GM18868 (cell line): ENCODE data around the gene FLAD1.

ENCODE experiments used
- ATAC-seq: cut with Tn5 transposase; IDR thresholded peaks from one replicate; pipeline ENCODE4 v1.9.1; 2021; ENCODE audit warnings: mild to moderate bottlenecking, moderate library complexity; ENCODE audit not compliant: unreplicated experiment

Gene FLAD1

DNA sequence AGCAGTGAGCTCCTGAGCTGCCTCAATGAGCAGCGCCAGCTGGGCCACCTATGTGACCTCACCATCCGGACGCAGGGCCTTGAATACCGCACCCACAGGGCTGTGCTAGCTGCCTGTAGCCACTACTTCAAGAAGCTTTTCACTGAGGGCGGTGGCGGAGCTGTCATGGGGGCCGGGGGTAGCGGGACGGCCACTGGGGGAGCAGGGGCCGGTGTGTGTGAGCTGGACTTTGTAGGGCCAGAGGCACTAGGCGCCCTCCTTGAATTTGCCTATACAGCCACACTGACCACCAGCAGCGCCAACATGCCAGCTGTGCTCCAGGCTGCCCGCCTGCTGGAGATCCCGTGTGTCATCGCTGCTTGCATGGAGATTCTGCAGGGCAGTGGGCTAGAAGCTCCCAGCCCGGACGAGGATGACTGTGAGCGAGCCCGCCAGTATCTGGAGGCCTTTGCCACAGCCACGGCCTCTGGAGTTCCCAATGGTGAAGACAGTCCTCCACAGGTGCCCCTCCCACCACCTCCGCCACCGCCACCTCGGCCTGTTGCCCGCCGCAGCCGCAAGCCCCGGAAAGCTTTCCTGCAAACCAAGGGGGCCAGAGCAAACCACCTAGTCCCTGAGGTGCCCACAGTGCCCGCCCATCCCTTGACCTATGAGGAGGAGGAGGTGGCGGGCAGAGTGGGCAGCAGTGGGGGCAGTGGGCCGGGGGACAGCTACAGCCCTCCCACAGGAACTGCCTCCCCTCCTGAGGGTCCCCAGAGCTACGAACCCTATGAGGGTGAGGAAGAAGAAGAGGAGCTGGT is 31.8 kb downstream of the FLAD1 start:
- ATAC-seq, result no peak

DNA sequence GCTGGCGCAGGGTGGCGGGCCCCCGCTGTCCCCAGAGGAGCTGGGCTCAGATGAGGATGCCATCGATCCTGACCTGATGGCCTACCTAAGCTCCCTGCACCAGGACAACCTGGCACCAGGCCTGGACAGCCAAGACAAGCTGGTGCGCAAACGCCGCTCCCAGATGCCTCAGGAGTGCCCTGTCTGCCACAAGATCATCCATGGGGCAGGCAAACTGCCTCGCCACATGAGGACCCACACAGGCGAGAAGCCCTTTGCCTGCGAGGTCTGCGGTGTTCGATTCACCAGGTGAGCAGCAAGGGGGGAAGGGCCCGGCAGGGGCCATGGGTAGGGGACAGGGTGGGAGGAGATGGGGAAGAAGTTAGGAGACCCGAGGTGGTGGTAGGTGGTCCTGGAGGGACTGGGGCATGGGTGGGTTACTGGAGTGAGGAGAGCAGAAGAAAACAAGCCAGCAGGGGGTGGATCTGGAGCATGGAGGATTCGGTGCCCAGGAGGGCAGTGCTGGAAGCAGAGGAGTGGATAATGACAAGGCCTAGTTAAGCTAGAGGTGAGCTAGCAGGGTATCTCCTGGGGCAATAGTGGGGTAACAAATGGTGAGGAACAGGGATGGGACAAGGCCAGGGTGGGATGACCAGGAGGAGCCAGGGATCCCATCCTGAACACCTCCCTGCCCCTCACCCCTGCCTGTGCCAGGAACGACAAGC is 32.5 kb downstream of the FLAD1 start:
- no peak for ATAC-seq

DNA sequence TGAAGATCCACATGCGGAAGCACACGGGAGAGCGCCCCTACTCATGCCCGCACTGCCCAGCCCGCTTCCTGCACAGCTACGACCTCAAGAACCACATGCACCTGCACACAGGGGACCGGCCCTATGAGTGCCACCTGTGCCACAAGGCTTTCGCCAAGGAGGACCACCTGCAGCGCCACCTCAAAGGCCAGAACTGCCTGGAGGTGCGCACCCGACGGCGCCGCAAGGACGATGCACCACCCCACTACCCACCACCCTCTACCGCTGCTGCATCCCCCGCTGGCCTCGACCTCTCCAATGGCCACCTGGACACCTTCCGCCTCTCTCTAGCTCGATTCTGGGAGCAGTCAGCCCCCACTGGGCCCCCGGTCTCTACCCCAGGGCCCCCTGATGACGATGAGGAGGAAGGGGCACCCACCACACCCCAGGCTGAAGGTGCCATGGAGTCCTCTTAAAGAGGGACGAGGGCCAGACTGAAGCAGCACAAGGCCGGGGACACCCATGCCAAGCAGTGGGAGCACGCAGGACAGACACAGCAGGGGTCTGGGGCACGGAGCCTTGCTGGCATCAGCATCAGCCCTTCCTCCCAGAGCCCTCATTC is 33.2 kb downstream of the FLAD1 start:
- no peak for ATAC-seq

DNA sequence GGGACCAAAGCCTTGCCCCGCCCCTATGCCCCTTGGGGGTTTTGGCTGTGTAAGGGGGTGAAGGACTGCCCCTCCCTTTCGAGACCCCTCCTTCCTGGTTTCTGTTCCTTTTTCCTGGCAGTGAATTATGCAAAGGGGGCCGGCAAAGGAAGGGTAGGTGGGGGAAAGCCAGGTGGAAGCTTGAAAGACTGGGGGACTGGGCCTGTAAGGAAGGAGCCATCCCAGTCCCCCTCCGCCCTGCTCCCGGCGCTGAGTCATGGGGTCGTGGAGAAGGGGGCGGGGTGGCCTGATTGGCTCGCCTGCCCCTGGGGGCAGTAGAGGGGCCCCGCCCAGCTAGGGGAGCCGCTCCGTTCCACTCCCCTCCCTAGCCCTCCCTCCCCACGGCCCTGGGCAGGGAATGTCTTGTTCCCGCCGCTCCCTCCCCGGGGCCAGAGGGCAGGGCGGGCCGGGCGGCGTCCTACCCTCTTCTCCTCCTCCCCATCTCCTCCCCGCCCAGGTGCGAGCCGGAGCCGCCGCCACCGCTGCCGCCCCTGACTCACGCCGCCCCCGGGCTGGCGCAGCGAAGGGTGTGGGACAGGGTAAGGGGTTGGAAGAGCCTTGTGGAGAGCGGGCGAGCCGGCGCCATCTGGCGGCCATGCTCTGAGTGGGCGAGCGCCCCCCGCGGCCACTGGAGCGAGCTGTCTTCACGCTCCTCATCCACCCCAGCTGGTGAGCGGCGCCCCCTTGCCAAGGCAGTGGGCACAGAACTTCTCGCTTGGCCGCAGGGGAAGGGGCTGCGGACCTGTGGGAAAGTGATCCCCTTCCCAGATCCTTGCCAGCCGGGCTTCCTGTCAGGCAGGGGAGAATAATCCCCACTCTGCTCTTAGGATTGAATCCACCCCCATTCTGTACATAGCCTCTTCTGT is 34.1 kb downstream of the FLAD1 start:
- ATAC-seq, result peak; percentile 80

DNA sequence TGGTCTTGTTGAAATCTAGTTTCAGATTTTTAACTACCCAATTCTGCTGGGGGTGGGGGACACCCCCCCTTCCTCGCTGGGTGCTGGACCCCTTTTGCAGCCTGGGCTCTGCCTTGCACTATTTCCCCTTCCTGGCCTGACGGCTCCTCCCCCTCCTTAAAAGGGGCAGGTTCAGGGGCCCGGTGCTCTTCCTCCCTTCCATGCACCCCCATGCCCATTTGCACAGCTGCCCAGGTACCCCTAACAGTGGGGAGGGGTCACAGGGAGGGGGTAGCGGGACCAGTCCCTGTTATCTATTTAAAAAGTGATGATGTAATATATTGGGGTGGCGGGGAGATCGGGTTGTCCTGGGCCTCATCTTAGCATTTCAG is 34.8 kb downstream of the FLAD1 start:
- peak; percentile 8 for ATAC-seq

DNA sequence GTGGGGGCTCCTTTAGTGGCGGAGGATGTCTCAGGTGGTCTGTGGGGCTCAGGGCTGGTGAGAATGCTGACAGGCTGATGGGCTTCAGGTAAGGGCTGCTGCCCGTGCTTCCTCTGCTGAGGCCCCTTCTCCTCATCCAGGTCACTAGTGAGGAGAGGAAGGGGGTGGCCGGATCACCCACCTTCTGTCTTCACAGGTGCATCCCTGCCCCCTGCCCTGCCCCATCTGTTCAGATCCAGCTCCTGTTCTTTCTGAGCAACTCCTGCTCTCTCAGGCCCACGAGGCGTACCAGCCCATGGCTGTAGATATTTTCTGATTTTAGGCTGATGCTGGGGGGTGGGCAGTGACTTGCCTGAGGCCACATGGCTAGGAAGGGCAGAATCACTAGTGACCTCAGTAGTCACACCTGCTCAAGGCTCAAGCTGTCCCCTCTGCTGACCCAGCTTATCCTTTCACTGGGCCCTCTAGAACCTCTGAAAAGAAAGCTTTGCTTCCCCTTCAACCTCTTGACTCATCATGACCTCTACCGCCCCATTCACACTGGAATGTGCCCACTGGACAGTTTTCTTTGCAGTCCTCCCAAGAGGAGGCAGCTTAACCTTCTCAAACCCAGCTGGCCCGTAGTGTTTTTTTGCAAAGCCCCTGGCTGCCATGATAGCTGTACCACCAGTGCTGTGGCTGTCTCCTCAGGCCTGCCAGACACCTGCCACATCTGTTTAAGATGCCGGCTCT is 35.6 kb downstream of the FLAD1 start:
- no peak for ATAC-seq

DNA sequence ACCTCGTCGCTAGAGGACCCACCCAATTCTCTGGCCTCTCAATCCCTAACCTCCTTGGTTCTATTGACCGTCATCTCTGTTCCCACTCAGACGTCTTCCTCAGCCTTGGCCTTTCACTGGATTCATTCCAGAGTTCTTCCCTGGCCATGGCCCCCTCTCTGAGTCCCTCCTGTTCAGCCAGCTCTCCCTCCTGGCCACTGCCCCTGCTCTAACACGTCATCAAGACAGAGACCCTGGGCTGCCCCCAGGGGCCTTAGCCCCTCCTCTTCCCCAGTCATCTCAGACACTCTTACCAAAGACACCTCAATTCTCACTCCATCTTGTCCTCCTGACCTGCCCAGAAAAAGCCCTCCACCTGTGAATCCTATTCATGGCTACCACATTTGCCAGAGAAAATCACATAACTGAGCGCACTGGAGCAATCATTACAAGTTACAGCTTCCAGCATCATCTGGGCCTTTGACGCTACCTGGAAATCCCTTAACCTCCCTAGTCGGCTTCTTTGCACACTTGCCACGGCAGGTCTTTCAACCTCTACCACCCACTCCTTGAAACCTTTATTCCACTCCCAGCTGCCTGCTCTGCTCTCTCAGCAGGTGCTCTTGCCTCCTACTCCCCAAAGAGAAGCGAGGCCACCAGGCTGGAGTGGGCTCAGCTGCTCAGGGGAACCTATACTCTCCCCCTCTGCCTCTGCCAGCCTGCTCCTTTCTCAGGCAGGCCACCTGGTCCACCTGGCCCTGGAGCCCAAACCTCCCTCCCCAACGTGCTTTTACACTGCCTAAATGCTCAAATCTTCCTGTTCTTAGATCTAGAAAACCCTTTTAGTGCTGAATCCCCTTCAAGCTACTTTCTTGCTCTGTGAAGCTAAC is 36.5 kb downstream of the FLAD1 start:
- ATAC-seq, result no peak

DNA sequence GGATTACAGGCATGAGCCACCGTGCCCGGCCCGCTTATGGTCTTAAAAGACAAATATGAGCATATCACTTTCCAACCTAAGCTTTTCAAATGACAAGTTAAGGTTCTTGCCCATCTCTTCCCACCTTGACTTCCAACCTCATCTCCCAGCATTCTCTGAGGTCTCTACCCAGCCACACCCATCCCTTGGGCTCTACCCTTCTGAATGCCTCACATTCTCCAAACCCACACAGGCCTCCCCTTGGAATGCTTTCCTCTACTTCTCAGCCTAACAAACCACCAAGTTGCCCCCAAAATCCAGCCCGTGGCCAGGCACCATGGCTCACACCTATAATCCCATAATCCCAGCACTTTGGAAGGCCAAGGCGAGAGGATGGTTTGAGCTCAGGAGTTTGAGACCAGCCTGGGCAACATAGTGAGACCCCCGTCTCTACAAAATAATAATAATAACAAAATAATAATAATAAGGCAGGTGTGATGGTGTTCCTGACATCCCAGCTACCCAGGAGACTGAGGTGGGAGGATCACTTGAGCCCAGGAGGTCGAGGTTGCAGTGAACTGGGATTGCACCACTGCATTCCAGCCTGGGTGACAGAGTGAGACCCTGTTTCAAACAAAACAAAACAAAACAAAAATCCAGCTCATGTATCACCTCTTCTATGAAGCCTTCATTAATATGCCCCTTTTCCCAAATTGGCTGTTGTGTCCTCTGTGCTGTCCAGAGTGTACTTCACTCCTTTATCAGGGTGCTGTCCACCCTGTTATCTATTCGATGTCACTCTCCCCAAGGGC is 39.2 kb downstream of the FLAD1 start:
- no peak for ATAC-seq

DNA sequence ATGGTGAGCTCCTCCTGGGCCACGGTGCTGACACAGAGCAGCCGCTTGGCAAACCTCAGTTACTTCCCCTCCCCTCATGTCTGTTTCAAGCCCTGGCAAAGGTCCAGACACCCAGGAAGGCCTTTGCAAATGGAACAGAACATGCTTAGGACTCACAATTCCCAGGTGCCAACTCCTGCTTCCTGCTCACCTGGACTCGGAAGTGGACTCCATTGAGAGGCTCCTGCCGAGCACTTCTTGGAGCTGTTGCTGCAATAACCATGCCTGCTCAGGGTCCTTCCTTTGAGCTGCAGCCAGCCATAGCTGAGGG is 39.7 kb downstream of the FLAD1 start:
- no peak for ATAC-seq

DNA sequence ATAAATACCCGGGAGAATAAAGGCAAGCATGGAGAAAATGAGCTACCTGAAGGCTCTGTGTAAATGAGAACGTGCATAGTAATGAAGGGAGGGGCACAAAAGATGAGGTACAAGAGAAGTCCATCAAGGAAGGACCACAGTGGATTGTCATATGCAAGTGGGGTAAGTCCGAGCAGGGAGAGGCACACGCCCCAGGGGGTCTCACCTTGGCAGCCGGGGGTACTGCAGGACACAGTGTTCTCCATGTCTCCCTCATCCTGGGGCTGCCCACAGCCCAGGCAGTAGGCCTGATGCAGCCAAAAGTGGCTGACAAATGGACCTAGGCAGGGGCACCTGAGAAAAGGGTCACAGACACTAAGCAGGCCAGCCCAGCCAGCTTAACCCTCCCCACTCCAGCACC is 40.5 kb downstream of the FLAD1 start:
- ATAC-seq, result no peak

DNA sequence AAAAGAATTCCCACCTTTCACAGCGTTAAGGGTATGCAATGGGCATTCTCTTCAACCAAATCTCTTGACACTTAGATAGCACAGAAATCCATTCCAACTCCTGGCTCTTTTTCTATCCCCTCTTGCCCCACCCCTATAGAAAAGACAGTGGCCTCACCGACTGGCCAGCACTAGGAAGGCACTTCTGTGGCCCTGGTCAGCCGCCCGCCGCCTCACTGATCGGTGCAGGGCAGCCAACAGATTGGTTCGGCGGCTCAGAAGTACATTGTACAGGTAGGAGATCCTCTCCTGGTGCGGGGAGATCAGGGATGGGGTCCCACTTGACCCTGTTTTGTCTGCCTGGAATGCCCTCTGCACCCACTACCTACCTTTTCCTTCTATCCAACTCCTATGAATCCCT is 41.2 kb downstream of the FLAD1 start:
- no peak for ATAC-seq

DNA sequence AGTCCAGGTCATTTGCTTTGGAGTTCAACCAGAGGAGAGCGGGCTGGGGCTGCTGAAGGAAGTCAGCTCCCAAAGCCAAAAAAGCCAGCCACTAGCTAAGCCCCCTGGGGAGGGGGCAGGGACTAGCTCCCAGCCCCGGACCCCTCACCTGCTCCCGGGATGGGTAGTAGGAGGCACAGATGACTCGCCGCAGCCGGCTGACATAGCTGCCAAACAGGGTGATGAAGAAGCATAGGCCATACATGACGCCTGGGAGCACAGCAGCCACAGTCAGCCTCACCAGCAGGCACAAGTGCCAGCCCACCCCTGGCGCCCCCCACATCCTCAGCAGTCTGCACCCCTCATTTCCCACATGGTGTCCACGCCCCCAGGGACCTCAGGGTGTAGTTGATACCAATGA is 43.0 kb downstream of the FLAD1 start:
- ATAC-seq, result no peak

DNA sequence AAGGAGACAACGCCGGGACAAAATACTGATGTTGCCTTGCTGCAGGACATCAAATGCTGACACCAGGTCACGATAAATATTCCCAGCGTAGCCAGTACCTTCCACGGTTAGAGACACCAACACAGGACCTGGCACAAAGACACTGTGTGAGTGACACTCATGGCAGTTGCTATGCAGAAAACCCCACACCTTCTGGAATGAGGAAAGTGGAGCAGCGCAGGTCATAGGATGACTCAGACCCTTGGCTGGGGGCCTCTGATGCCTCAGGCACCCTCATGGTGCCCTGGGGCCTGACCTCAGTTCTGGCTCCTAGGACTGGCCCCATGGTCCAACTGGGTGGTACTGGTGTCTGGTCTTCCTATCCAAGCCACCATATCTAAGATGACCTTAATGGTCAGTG is 43.4 kb downstream of the FLAD1 start:
- no peak for ATAC-seq

DNA sequence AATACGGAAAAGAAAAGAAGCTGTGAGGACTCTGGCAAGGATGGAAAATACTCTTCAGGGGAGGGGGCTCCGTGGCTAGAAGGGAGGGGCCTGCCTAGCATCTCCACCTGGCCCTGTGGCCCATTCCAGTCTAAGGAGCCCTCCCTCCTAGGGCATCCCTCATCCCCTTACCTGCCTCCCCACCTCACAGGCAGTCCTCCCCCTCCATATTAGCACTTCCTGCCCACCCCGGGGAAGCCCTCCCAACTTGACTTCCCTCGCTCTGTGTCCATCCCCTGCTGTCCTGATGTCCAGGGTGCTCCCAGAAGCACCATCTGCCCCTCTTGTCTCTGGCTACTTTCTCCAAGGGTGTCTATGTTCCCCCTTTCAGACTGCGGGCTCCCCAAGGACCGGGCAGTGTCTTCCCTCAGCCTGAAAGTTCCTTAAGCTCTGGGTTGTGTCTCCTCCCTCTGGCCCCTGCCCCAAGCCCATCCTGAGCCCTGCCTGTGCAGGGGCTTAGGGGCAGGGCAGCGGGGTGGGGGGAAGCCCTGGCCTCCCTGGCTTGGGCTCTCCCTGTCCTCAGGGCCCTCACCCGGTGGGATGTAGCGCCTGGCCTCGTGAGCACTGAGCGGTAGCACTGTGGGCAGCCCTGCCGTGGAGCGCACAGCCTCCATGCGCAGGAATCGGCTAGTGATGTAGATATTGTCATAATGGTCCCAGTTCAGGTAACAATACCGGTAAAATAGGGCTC is 46.5 kb downstream of the FLAD1 start:
- ATAC-seq, result no peak

DNA sequence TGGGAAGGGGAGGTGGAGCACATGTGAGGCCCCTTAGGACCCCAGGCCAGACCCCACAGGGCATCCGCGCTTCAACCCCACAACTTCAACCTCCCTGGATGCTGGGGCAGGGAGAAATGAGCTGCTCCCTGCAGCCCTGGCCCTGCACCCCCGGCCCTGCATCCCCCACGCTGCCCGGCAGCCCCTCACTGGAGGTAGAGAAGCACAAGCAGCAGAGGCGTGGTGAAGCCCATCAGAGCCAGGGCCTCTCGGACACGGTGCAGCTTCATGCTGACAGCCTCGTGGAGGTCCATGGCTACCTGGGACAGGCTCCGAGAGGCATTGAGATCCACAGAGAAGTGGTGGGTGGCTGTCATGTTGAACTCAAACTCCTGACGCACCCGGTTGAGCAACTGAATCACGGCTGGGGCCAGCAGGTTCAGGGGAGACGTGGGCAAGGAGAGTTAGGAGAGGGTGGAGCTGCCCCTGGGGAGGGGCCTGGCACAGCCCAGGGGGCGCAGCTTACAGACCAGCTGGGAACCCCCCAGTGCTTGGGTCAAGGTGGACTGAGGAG is 47.2 kb downstream of the FLAD1 start:
- ATAC-seq, result no peak

DNA sequence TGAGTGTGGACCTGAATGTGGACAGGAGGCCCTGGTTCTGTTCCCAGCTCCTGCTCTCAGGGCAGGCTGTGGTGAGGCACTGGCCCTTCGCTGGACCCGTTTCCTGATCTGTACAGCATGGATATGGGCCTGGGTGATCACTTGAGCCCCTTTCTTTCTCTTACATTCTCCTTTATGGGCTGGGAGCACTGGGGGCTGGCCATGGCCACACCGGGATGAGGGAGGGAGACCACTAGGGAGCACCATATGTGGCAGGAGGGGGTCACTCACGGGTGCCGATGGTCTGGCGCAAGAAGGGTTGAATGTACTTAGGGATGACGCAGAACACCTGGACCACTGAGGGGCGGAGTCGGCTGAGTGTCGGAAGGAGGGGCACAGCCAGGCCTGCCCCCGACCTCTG is 47.8 kb downstream of the FLAD1 start:
- ATAC-seq, result no peak

DNA sequence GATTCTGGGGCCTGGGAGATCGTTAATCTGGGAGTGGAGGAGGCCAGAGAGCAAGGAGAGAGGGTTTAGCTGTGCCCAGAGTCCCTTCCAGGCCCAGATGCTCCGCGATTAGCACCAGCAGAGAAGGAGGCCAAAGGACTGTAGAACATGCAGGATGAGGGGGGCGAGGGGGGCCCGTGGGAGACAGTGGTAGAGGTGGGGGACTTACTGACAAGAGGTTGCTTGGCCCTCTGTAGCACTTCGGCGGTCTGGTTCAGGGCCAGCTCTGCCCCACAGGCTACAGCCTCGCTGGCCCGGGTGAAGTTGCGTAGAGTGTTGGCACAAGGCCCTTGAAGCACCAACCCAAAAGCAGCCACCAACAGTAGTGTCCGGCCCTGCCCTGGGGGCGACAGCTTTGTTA is 49.7 kb downstream of the FLAD1 start:
- no peak for ATAC-seq

DNA sequence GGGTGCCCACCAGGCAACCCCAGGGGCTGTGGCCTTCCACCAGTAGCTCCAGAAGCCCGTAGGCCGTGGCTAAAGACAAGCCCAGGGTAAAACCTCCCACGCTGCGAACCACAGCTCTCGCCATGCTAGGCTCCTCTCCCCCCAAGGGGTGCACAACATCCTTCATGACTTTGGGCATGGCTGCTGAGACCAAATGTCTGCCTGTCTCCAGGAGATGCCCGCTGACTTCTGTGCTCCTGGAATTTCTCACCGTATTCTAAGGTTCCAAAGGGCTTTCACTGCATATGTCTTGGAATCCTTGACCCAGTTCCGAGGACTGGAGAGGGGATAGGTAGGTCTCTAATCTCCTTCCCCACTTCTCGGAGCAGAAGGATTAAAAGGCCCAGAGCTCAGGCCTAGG is 50.4 kb downstream of the FLAD1 start, which contains the start of the genes DCST1 and DCST2:
TSS of gene DCST1 (plus strand) at position 301 of the 400 bp plus-strand sequence. CDS start 213 bp downstream, outside the sequence.
TSS of gene DCST2 (minus strand) at position 258 of the 400 bp plus-strand sequence. CDS start at position 178, 80 bp downstream.
- ATAC-seq, result no peak
